GM19438 (cell line): ENCODE data around the gene NME8.

ENCODE experiments used
- ATAC-seq: cut with Tn5 transposase; IDR thresholded peaks from one replicate; pipeline ENCODE4 v1.9.1; 2021; ENCODE audit warnings: low read depth; ENCODE audit not compliant: unreplicated experiment

NME8 gene

DNA sequence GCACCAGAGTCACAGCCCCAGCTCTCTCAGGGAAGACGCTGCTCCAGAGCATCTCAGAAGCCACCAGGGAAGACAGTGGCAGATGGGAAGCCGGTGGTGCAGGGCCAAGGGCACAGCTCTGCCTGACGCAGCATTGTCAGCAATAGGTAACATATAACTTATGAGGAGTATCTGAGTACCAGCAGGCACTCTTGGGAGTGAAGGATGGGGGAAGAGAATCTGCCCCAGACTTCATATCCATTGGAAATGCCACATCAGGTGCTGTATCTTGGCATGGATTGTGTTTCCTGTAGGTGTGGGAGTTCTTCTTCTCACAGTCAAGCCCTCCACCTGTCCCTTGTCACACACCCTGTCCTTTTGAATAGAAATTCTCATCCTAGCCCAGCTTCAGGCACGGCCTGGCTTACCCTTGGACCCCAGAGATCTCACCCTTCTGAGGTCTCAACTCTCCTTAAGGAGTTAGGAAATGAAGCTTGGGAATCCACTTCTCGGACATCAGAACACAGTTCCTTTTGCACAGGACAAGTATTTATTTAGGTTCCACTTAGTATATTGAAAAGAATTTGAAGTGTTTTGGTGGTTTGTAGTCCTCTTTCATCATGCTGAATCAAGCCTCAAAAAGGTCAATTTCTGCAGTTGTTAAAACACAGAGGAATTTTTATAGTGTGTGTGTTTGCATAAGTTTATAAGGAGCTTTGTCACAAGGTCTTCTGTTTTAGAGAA lies 82.0 kb downstream of the NME8 start:
- no peak for ATAC-seq

- no peak for ATAC-seq
These were observed 84.1 kb downstream of the NME8 start for GRCh38 chr7:37932543-37932942.

GRCh38 chr7:37933018-37933566 lies 84.7 kb downstream of the NME8 start:
- no peak for ATAC-seq

DNA sequence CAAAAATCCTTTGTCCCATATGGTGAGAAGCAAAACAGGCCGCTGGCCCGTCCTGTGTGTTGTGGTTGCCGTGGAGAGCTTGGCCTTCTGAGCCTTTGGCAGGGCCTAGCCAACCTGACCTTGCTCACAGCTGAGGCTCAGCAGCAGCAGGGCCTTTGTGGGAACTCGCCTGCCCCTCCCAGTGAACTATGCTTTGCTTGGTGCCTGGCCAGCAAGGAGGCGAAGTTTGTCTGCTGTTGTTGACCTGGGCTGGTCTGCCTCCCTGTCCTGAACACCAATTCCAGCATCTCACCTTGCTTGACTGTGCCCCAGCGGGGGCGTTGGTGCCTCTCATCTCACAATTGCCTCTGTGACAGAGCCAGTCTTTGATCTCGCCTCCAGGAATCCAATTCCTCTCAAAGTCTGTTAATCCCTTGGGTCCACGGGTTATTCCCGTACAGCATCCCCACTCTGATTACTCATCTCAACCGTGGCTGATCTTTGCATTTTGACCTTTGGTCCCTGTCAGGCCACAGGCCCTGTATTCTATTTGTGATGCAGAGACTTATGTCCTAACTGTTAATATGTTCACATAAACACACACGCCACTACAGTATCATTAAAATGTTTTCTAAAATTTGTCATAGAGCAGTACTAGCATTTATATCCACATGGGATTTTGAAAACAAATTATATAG lies 94.7 kb downstream of the NME8 start:
- ATAC-seq = no peak

GRCh38 chr7:37943905-37944736 lies 95.7 kb downstream of the NME8 start:
- ATAC-seq = no peak

DNA sequence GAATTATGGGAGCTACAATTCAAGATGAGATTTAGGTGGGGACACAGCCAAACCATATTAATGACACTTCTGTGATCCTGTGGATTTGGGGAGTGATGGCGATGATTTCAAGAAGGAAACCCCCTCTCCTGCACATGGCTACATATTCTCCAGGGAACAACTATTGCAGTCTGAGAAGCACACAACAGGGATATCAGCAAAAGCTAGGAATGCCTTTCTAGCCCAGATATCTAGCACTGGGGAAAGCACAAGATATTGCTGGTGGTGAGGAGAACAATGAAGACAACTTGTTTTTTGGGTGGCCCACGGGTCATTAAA lies 96.3 kb downstream of the NME8 start:
- ATAC-seq = no peak

- ATAC-seq = no peak
These were observed 96.9 kb downstream of the NME8 start for GRCh38 chr7:37945336-37945735.

GRCh38 chr7:37947138-37947940 lies 98.9 kb downstream of the NME8 start:
- no peak for ATAC-seq

DNA sequence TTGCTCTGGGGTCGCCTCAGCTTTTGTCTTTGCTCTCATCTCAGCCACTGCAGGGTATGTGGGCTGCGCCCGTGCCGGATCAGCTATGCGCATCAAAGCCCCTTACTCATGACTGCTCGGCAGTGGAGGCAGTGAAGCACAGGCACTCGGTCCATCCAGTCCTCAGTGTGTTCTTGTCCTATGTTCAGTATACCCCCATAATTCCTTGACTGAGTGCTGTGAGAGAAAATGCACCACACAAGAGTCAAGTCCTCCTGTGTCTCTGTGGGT lies 99.5 kb downstream of the NME8 start:
- ATAC-seq = no peak
